Skeletal muscle satellite cell (primary cell): ENCODE results near the gene TMEM37.

ENCODE experiments used
- H3K27me3 ChIP-seq: 2 replicates; pipeline ENCODE4 v1.7.0; 2013; ENCODE audit warnings: low read length; ENCODE audit not compliant: control insufficient read depth, insufficient read depth
- H3K36me3 ChIP-seq: 2 replicates; pipeline ENCODE4 v1.7.0; 2013; ENCODE audit warnings: mild to moderate bottlenecking, control low read depth, low read length; ENCODE audit not compliant: insufficient read depth
- H3K4me1 ChIP-seq: 2 replicates; pipeline ENCODE4 v1.7.0; 2013; ENCODE audit warnings: low read length; ENCODE audit not compliant: control insufficient read depth, insufficient read depth
- H3K4me2 ChIP-seq: 2 replicates; pipeline ENCODE4 v1.7.0; 2013; ENCODE audit warnings: mild to moderate bottlenecking, low read length
- H3K4me3 ChIP-seq: 2 replicates; pipeline ENCODE4 v1.7.0; 2013; ENCODE audit warnings: low read length
- H3K9ac ChIP-seq: 2 replicates; pipeline ENCODE4 v1.7.0; 2013; ENCODE audit warnings: mild to moderate bottlenecking, low read depth, low read length, moderate library complexity
- H3K9me3 ChIP-seq: replicated peaks from 2 replicates; pipeline ENCODE4 v1.7.0; 2013; ENCODE audit warnings: mild to moderate bottlenecking, control low read depth, low read length

Gene TMEM37

DNA sequence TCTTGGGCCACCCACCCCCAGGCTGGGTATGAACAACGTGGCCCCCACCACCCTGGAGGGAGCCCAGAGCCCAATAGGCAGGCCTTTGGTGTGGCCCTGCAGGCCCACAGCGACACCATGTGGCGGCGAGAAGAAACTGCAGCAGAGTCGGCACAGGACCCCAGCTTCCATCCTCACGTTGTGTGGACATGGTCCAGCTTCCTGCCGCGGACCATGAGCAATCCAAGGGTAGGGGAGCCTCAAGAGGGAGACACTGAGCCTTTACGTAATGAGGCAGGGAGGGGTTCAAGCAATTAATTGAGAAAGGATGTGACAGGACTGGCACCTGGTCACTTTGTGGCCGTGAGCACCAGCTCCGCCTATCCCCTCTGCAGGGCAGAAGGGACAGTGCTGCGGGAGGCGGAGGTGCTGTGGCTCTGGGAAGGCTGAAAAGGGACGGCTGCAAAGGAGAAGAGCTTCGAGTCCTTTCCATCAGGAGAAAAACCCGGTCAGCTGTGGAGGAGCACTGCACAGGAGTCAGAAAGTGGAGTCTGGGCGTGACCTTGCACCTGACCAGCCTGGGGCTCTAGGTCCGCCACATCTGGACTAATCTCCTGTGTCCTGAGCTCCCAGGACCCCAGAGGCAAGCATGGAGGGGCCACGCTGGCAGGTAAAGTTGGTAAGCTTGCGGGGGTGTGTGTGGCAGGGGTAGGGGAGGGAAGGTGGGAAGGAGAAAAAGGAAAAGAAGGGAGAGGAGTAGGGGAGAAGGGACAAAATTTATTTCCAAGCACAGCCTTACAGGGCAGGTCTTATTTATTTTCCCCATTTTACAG is 44.9 kb downstream of the TMEM37 start:
- Histone ChIP-seq H3K9me3 (no peaks in the 10 kb centered on the region), H3K36me3 (no peaks in the 10 kb centered on the region), H3K27me3 (peaks cover 30% of the 10 kb centered on the region), H3K4me3 (no peak overlapping the region), H3K4me1 (no peaks in the 10 kb centered on the region), H3K4me2 (no peak overlapping the region), H3K9ac (no peak overlapping the region)

DNA sequence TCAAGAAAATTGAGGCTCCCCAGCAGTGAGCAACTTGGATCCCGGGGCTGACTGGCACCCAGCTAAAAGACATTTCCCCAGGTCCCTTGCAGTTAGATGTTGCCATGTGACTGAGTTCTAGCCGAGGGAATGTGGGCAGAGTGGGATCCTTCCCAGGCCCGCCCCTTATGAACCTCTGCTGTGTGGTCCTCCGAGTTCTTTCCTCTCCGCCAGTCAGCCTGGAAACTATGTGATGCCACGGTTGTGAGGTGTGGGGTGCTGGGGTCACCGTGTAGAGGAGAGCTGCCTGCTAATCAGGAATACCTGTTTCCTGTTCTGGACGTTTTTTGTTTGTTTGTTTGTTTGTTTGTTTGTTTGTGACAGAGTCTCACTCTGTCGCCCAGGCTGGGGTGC is 45.5 kb downstream of the TMEM37 start:
- H3K4me2 ChIP-seq: no peak overlapping the region
- no peak overlapping the region for H3K4me3 ChIP-seq
- no peaks in the 10 kb centered on the region for H3K9me3 ChIP-seq
- no peak overlapping the region for H3K9ac ChIP-seq
- peaks cover 29% of the 10 kb centered on the region for H3K27me3 ChIP-seq
- H3K36me3 ChIP-seq: no peaks in the 10 kb centered on the region
- no peaks in the 10 kb centered on the region for H3K4me1 ChIP-seq

DNA sequence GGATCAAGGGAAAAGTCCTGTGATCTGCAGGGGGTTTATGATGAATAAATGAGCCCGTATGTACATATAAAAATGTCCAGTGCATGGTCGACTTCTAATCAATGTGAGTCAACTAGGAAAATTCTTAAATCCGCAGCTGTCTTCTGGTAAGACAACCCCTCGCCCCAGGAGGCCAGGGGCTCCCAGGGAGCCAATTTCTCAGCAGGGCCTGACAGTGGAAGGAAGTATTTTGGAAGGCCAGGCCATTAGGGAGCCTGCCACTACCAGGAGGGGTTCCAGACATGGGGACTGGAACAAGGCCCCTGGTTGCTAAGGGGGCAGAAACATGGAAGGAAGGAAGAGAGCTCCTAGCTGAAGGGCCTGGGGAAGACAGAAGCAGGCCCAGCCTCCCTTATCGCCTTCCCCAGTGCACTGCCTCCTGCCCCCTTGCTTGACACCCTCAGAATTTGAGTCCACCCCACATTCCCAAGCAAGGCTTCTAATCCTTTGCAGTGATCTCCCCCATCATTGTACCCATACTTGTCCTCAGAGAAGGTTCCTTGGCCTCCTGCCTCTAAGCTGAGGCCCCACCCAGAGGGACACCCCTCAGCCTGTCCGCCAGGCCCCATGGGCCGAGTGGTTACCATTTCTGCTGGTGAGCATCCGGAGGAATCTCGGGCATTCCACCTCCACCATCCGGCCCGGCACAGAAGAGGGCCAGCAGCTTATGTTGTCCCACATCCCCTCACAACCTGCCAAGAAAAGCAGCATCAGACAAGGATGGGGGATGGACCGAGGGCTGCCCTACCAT is 46.7 kb downstream of the TMEM37 start:
- Histone ChIP-seq H3K27me3 (peaks cover 27% of the 10 kb centered on the region), H3K4me3 (no peak overlapping the region), H3K9ac (no peak overlapping the region), H3K36me3 (no peaks in the 10 kb centered on the region), H3K9me3 (no peaks in the 10 kb centered on the region), H3K4me1 (no peaks in the 10 kb centered on the region), H3K4me2 (no peak overlapping the region)

DNA sequence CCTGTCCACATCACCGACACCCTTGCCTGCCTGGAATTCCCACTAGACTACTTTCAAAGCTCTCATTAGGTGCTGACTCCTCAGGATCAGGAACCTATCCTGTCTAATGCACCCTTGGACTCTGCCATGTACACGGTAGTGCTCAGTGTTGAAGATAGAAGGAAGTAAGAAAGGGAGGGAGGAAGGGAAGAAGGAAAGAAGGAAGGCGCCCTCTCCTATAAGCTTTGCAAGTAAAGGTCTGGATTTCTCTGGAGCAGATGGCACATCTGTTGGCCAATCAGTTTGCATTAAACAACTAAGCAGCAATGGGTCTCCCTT is 47.3 kb downstream of the TMEM37 start:
- Histone ChIP-seq H3K9me3 (no peaks in the 10 kb centered on the region), H3K4me2 (no peak overlapping the region), H3K9ac (no peak overlapping the region), H3K4me1 (no peaks in the 10 kb centered on the region), H3K36me3 (no peaks in the 10 kb centered on the region), H3K27me3 (peaks cover 27% of the 10 kb centered on the region), H3K4me3 (no peak overlapping the region)

DNA sequence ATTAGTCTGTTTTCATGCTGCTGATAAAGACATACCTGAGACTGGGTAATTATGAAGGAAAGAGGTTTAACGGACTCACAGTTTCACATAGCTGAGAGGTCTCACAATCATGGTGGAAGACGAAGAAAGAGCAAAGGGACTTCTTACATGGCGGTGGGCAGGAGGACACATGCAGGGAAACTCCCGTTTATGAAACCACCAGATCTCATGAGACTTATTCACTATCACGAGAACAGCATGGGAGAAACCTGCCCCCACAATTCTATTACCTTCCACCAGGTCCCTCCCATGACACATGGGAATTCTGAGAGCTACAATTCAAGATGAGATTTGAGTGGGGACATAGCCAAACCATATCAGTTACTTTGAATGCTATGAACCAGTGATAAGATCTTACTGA is 48.5 kb downstream of the TMEM37 start:
- H3K9me3 ChIP-seq: no peaks in the 10 kb centered on the region
- H3K4me3 ChIP-seq: no peak overlapping the region
- H3K4me1 ChIP-seq: no peaks in the 10 kb centered on the region
- H3K9ac ChIP-seq: no peak overlapping the region
- peaks cover 24% of the 10 kb centered on the region for H3K27me3 ChIP-seq
- H3K4me2 ChIP-seq: no peak overlapping the region
- no peaks in the 10 kb centered on the region for H3K36me3 ChIP-seq

DNA sequence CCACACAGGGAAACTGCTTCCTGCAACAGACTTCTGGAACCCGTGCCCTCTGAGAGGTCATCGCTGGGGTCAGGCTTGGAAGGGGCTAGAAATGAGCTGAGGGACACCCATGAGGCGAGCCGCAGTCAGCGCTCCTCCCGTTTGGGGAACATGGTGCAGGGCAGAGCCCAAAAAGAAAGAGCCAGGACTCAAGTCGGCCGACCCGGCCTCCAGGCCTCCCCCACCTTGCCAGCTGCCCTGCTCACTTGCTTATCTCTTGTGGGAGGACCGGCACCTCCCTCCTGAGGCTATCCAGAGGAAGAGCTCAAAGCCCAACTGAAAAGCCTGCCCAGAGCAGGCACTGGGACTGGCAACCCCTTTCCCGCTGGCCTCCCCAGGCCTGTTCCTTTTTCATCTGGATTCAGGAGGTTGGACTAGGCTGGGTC is 49.1 kb downstream of the TMEM37 start:
- Histone ChIP-seq H3K27me3 (peaks cover 24% of the 10 kb centered on the region), H3K9me3 (no peaks in the 10 kb centered on the region), H3K9ac (no peak overlapping the region), H3K4me2 (no peak overlapping the region), H3K36me3 (no peaks in the 10 kb centered on the region), H3K4me3 (no peak overlapping the region), H3K4me1 (no peaks in the 10 kb centered on the region)

DNA sequence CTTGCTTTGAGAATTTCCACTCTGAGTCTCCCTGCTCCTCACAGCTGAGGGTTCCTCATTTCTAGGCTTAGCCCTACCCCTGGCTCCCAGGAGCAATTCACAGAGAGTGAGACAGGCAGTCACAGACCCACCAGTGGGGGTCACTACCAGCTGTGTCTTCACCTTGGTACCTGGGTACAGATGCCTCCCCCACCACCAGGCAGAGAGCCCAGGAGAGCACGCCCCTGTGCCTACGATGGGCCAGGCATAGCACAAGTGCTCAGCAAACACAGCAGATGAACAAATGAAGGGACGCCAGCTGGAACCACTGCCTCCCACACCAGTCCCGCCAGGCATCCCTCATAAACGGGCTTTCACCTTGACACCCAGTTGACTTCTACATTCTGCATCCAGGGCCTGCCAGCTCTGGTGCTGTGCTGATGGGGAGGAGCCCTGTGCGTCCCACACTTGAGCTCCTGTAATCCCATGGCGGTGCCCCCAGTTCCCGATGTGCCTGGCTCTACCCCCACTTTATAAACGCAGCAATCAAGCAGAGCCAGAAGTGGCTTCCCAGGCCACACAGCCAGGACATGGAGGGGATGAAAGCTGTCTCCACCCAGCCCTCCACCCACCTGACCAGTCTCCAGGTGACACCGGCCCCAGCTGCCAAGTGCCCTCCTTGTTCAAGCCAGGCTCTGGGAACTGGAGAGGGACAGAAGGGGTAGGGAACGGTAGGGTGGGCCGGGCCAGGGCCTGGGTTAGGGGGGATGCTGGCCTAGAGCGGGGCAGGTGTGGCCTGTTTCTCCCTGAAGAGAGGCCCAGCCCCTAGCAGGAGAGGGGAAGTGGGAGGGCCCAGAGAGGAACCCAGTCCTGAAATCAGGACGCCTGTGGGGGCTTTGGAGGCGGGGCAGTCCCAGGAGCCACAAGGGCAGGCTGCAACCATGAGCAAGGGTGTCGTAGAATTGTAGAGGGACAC is 50.1 kb downstream of the TMEM37 start:
- Histone ChIP-seq H3K9me3 (no peaks in the 10 kb centered on the region), H3K9ac (no peak overlapping the region), H3K4me3 (no peak overlapping the region), H3K27me3 (peaks cover 20% of the 10 kb centered on the region), H3K4me1 (peaks cover 2% of the 10 kb centered on the region), H3K36me3 (no peaks in the 10 kb centered on the region), H3K4me2 (no peak overlapping the region)

DNA sequence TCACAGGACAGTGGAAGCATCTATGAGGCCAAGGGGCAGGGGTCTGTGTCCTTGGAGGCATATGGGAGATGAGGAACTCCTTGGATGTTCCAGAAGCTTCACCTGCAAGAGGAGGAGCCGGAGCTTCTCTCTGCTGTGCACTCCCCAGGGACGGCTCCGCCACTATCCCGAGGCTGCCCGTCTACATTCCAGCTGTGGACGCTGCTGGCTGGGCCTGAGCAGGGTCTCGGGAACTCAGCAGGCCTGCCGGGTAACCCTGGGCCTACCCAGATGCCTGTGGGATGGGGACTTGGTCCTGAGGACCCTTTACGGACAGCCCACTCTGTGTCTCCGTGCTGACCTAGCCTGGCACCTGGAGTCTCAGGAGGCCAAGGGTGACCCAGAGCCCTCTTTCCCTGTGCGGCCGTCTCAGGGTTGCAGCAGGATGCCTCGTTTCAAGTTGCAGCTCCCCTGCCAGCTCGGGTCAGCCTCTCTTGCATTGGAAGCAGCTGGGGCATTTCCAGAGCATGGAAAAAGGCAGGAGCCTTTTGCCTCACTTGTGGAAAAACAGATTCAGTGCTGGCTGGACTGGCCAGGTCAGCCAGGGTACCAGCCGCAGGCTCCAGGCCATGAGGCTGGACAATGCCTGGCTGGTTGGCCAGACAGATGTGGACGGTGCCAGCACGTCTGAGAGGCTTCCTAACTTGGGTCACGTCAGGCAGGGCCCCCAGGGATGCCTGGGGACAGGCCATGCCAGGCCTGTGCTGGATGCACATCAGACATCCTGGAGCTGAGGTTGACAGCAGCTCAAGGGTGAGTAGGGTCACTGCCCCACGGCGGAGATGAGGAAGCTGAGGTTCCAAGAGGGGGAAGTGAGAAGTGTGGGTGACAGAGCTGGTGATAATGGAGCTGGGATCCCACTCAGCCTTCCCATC is 51.1 kb downstream of the TMEM37 start:
- H3K4me1 ChIP-seq: peaks cover 9% of the 10 kb centered on the region
- no peak overlapping the region for H3K4me2 ChIP-seq
- no peaks in the 10 kb centered on the region for H3K36me3 ChIP-seq
- peaks cover 20% of the 10 kb centered on the region for H3K27me3 ChIP-seq
- no peaks in the 10 kb centered on the region for H3K9me3 ChIP-seq
- no peak overlapping the region for H3K9ac ChIP-seq
- no peak overlapping the region for H3K4me3 ChIP-seq

DNA sequence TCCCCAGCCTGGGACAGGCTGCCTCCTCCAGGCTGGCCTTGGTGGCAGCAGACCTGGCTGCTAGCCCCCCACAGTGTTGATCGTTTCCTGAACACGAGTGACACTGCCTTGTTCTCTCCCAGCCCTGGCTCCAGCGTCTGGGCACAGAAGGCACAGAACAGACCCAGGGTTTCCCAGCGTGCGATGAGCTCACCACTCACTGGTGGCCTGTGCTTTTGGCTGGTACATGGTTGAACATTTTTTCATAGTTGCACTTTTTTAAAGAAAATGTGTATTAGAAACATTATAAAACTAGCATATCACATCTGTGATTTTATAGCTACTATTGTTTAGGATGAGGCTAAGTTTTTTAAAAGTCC is 51.7 kb downstream of the TMEM37 start:
- H3K4me2 ChIP-seq: no peak overlapping the region
- peaks cover 20% of the 10 kb centered on the region for H3K27me3 ChIP-seq

DNA sequence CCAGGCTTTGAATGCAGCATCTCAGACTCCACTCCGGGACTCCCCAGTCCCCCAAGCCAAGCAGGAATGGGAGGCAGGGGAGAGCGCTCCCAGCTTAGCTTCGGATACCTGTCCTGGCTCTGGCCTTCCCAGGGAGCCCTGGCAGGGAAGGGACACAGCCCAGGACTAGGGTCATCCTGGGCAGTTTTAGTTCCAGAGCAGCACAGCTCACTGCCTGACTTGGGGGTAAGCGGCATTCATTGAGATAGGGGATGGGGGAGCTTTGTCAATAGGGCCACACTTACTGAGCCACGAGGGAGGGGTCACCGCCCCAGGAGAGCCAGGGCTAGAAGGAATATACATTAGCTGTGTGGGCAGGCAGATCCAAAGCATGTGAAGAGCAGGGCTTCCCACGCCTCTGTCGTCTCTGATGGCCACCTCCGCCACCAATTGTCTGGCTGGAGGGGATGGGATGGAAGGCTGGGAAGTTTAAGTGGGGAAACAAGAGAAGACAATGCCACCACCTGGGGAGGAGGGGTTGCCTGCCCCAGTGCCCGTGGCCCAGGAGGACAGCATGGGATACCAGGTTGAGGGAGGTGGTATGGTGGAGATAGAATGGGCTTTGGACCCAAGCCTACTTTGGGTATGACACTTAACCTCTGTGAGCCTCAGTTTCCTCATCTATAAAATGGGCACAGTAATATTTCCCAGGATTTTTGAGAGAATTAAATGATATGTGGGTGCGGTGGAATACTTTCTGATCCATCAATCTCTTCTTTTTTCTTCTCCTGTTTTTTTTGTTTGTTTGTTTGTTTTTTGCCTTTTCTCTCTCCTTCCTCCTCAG is 52.5 kb downstream of the TMEM37 start:
- peaks cover 9% of the 10 kb centered on the region for H3K4me1 ChIP-seq

More for the DNA sequence above, 51.7 kb downstream of the TMEM37 start:
- no peaks in the 10 kb centered on the region for H3K36me3 ChIP-seq
- H3K4me3 ChIP-seq: no peak overlapping the region
- no peaks in the 10 kb centered on the region for H3K9me3 ChIP-seq
- H3K4me1 ChIP-seq: peaks cover 9% of the 10 kb centered on the region
- no peak overlapping the region for H3K9ac ChIP-seq

More for the DNA sequence above, 52.5 kb downstream of the TMEM37 start:
- Histone ChIP-seq H3K9me3 (no peaks in the 10 kb centered on the region), H3K27me3 (peaks cover 18% of the 10 kb centered on the region), H3K4me3 (no peak overlapping the region), H3K36me3 (no peaks in the 10 kb centered on the region), H3K4me2 (no peak overlapping the region), H3K9ac (no peak overlapping the region)
